RWPE1 (cell line): ENCODE measurements around the gene NOP58.

ENCODE experiments used
- CTCF ChIA-PET: fragments of 350-600 bp; sonication (Branson Sonifier 250); formaldehyde crosslinking; extraction: SDS; loops from one replicate; lab custom pipeline; 2021; lab: Yijun Ruan, JAX
- POLR2A ChIA-PET: fragments of 400-600 bp; formaldehyde crosslinking; extraction: SDS; loops from one replicate; lab custom pipeline; 2020; ENCODE audit warnings: antibody characterized with exemption; ENCODE audit not compliant: low non-redundant PET; lab: Yijun Ruan, JAX
- DNase-seq: peaks from one replicate; pipeline ENCODE4 v3.0.0; 2012; ENCODE audit warnings: low spot score
- H3K27ac ChIP-seq: fragments of 450-650 bp; 2 replicates; pipeline ENCODE4 v1.5.1; 2017
- TF ChIP-seq, protein P1 (sequence below): fragments of 450-650 bp; conservative IDR thresholded peaks from 2 replicates; pipeline ENCODE4 v1.5.1; 2017; ENCODE audit warnings: low read depth, mild to moderate bottlenecking

The NOP58 gene

DNA sequence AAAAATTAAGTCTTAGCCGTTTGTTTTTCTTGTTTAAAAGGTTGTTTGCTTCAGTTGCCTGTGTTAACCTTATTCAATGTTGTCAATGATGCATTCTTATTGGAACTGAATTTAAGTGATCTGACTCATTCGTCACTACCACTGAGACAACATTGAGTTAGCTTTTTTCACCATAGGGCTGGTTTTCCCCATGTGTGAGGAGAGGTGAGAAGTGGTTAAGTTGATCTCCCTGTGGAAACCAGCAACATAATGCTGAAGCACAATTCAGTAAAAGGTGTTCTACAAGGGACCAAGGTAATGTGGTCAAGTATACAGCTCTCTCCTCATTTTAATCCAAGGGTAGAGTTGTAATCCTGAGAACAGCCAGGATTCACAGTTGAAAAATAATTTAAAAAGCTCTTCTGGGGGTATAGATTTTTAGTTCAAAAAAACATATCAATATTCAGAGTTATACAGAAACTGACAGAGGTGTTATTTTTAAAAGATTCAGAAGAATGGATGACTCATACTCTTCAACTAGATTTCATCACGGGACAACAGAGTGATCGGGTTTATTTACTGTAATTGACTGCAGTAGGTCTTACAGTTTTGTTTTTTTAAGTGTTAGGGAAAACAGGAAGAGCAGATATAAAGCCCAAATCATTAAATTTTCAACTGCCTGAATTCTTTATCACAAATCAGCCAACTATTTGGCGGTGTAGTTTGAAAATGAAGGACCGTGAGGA, 12.6 kb downstream of the NOP58 start:
- no peak overlapping the region for H3K27ac ChIP-seq
- POLR2A ChIA-PET = interaction anchor here (0.5 kb wide), 1 partner anchor 135 kb away, joined by 11 read pairs; no protein-coding TSS in a partner anchor
- CTCF ChIA-PET = interaction anchor here (0.6 to 1.5 kb wide), 7 partner anchors 9 to 826 kb away, joined by 3 to 6 read pairs (median 3); no protein-coding TSS in a partner anchor
- DNase-seq = peak; percentile 72
- TF ChIP-seq, protein P1, sequence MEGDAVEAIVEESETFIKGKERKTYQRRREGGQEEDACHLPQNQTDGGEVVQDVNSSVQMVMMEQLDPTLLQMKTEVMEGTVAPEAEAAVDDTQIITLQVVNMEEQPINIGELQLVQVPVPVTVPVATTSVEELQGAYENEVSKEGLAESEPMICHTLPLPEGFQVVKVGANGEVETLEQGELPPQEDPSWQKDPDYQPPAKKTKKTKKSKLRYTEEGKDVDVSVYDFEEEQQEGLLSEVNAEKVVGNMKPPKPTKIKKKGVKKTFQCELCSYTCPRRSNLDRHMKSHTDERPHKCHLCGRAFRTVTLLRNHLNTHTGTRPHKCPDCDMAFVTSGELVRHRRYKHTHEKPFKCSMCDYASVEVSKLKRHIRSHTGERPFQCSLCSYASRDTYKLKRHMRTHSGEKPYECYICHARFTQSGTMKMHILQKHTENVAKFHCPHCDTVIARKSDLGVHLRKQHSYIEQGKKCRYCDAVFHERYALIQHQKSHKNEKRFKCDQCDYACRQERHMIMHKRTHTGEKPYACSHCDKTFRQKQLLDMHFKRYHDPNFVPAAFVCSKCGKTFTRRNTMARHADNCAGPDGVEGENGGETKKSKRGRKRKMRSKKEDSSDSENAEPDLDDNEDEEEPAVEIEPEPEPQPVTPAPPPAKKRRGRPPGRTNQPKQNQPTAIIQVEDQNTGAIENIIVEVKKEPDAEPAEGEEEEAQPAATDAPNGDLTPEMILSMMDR = no peak

- POLR2A ChIA-PET = no interaction called here
Measured at GRCh38 chr2:202278944-202279343, 13.4 kb downstream of the NOP58 start.

DNA sequence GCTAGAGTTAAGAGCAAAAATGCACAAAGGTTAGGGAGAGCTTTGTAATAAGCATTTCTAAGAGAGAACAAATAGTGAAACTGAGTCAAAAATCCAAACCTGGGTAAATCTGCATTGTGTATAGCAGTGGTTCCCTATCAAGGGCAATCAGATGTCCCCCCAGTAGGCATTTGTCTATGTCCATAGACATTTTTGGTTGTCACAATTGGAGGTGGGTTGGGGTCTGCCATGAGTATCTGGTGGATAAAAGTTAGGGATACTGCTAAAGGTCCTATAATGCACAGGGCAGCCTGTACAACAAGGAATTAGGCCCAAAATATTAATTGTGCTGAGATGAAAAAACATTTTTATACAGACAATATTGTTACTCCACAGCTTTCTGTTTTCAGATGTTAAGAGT, 21.0 kb downstream of the NOP58 start:
- POLR2A ChIA-PET = no interaction called here
- DNase-seq = no peak
- TF ChIP-seq, protein P1 = no peak
- H3K27ac ChIP-seq = no peak overlapping the region
- CTCF ChIA-PET = no interaction called here

More at GRCh38 chr2:202278944-202279343, 13.4 kb downstream of the NOP58 start:
- CTCF ChIA-PET = interaction anchor here (0.6 to 1.5 kb wide), 5 partner anchors 9 to 317 kb away, joined by 3 to 4 read pairs (median 3); no protein-coding TSS in a partner anchor
- TF ChIP-seq, protein P1 = peak; percentile 39
- no peak overlapping the region for H3K27ac ChIP-seq
- DNase-seq = peak; percentile 17

- POLR2A ChIA-PET = no interaction called here
- H3K27ac ChIP-seq = no peak overlapping the region
- TF ChIP-seq, protein P1 = no peak
- DNase-seq = no peak
- CTCF ChIA-PET = no interaction called here
Measured at GRCh38 chr2:202289394-202290204, 24.0 kb downstream of the NOP58 start.

DNA sequence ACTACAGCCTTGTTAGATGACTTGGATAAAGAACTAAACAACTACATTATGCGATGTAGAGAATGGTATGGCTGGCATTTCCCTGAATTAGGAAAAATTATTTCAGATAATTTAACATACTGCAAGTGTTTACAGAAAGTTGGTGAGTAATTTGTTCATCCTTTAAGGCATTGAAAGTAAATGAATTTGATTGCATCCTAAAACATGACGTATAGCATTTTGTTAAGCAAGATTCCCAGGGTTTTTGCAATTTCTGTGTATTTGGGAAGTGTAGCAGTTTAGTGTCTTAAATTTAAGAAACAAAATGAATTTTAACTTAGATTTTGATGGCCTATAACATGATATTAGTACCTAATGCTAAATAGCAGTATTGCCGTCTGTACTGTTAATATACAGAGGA, 24.8 kb downstream of the NOP58 start:
- DNase-seq = no peak
- ChIA-PET CTCF (interaction anchor here (1.0 kb wide), 1 partner anchor 12 kb away, joined by 3 read pairs; no protein-coding TSS in a partner anchor), POLR2A (no interaction called here)

DNA sequence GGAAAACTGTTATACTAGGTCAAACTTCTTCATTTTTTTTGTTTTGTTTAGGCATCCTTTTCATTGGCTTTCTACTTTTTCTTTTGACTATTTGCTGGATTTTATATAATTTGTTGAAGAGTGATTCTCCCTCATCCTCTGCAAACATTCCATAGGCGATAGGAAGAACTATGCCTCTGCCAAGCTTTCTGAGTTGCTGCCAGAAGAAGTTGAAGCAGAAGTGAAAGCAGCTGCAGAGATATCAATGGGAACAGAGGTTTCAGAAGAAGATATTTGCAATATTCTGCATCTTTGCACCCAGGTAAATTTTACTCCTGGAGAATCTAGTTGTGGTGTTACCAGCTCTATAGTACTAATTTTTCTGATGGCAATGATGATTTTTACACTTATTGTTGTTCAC, 25.4 kb downstream of the NOP58 start:
- no peak overlapping the region for H3K27ac ChIP-seq
- TF ChIP-seq, protein P1 = no peak
- POLR2A ChIA-PET = no interaction called here
- DNase-seq = no peak
- CTCF ChIA-PET = interaction anchor here (1.0 kb wide), 1 partner anchor 12 kb away, joined by 3 read pairs; no protein-coding TSS in a partner anchor

More for the DNA sequence above, 24.8 kb downstream of the NOP58 start:
- H3K27ac ChIP-seq = no peak overlapping the region
- TF ChIP-seq, protein P1 = no peak
